Immature natural killer cell (primary cell): ENCODE measurements around the gene NCAM2. TPM values are rescaled to one million over a fixed set of nuclear protein-coding genes. Genes with fewer than 3 reads are reported as not detected.

ENCODE experiments used
- DNase-seq, 3 donors: peaks; one replicate each; pipeline ENCODE4 v3.0.0; 2022; ENCODE audit warnings: mixed read lengths in 1 of 3
- H3K27ac Mint-ChIP-seq, 6 donors: one replicate each; pipeline ENCODE4 v1.8.0; 2020; ENCODE audit warnings: mixed read lengths in 6 of 6, mild to moderate bottlenecking in 5 of 6, inconsistent platforms in 4 of 6, moderate library complexity in 3 of 6
- H3K27me3 Mint-ChIP-seq, 3 donors: one replicate each; pipeline ENCODE4 v1.8.0; 2020 to 2021; ENCODE audit warnings: low read depth in 3 of 3, mild to moderate bottlenecking in 3 of 3, mixed read lengths in 3 of 3, moderate library complexity in 3 of 3, inconsistent platforms in 1 of 3
- H3K36me3 Mint-ChIP-seq, 3 donors: one replicate each; pipeline ENCODE4 v1.8.0; 2020; ENCODE audit warnings: mixed read lengths in 3 of 3, inconsistent platforms in 2 of 3, mild to moderate bottlenecking in 2 of 3
- H3K4me1 Mint-ChIP-seq, 2 donors: one replicate each; pipeline ENCODE4 v1.8.0; 2020; ENCODE audit warnings: inconsistent platforms in 2 of 2, mild to moderate bottlenecking in 2 of 2, mixed read lengths in 2 of 2, moderate library complexity in 1 of 2
- H3K4me3 Mint-ChIP-seq, 5 donors: one replicate each; pipeline ENCODE4 v1.8.0; 2020; ENCODE audit warnings: mild to moderate bottlenecking in 5 of 5, mixed read lengths in 5 of 5, inconsistent platforms in 3 of 5, moderate library complexity in 3 of 5
- H3K9me3 Mint-ChIP-seq, 6 donors: one replicate each; pipeline ENCODE4 v1.8.0; 2020; ENCODE audit warnings: mild to moderate bottlenecking in 6 of 6, mixed read lengths in 6 of 6, inconsistent platforms in 4 of 6, moderate library complexity in 3 of 6
- polyA plus RNA-seq, 3 donors: library from polyadenylated mRNA; unstranded; fragments of 300-500 nt; fragmentation: Illumina TruSeq; gene quantifications; one replicate each; pipeline ENCODE4 v1.2.3, GENCODE V29; 2021

NCAM2 gene
- polyA plus RNA-seq, 3 donors from 2014 or later: 0.55 TPM; not detected in 2

GRCh38 chr21:21200939-21201615, 202.9 kb downstream of the NCAM2 start:
- H3K9me3 Mint-ChIP-seq: peaks cover 0 to 11% (median 0%) of the 10 kb centered on the region in 6 donors
- peak overlapping the region; percentile 51 to 92 (median 85) for H3K27ac Mint-ChIP-seq
- H3K4me1 Mint-ChIP-seq: peaks cover 43 to 45% of the 10 kb centered on the region in 2 donors
- peak overlapping the region; percentile 53 to 86 (median 81) for H3K4me3 Mint-ChIP-seq
- H3K36me3 Mint-ChIP-seq: no peaks in the 10 kb centered on the region
- peaks cover 0 to 1% (median 0%) of the 10 kb centered on the region in 3 donors for H3K27me3 Mint-ChIP-seq
- peak; percentile 5 to 30 (median 20) for DNase-seq

GRCh38 chr21:21203822-21204339, 205.7 kb downstream of the NCAM2 start:
- H3K4me1 Mint-ChIP-seq: peaks cover 33% of the 10 kb centered on the region in 2 donors
- peaks cover 0 to 1% (median 0%) of the 10 kb centered on the region in 3 donors for H3K27me3 Mint-ChIP-seq
- DNase-seq: no peak
- H3K4me3 Mint-ChIP-seq: no peak overlapping the region
- no peaks in the 10 kb centered on the region for H3K36me3 Mint-ChIP-seq
- peaks cover 0 to 5% (median under 1%) of the 10 kb centered on the region in 6 donors for H3K9me3 Mint-ChIP-seq
- no peak overlapping the region for H3K27ac Mint-ChIP-seq

DNA sequence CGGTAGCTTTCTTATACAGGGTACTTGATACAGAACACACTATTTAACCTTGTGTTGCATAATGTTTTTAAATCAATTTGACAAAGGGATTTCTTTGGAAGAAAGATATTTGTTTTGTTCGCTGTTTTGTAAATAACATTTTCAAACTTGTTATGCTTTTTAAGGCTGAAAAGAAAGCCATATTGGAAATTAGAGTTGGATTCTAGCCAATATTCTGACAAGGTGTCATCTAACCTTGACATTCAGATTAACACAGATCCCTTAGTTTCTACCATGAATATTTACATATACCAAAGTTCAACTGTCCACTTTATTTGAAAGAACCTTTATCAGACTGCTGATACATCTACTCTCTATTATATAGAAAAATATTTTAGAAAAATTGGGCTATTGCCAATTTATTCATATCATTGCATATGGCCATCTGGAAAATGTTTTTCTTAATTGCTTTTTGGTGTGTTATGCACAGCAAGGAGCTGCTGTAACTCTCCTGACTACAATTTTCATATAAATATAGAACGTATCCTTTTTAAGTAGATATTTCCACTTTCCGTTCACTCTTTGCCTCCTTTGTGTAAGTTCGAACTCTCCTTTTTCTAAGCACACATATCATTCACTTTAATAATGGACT, 206.3 kb downstream of the NCAM2 start:
- H3K36me3 Mint-ChIP-seq: no peaks in the 10 kb centered on the region
- peaks cover 27% of the 10 kb centered on the region in 2 donors for H3K4me1 Mint-ChIP-seq
- H3K27me3 Mint-ChIP-seq: peaks cover 0 to 1% (median 1%) of the 10 kb centered on the region in 3 donors
- no peak overlapping the region for H3K27ac Mint-ChIP-seq
- DNase-seq: no peak
- H3K9me3 Mint-ChIP-seq: peaks cover 0 to 5% (median under 1%) of the 10 kb centered on the region in 6 donors
- H3K4me3 Mint-ChIP-seq: no peak overlapping the region

- H3K27me3 Mint-ChIP-seq: peaks cover 0 to 1% (median 1%) of the 10 kb centered on the region in 3 donors
- DNase-seq: no peak
- H3K4me1 Mint-ChIP-seq: peaks cover 15 to 16% of the 10 kb centered on the region in 2 donors
- H3K4me3 Mint-ChIP-seq: no peak overlapping the region
- H3K36me3 Mint-ChIP-seq: no peaks in the 10 kb centered on the region
- H3K9me3 Mint-ChIP-seq: peaks cover 0 to 5% (median 2%) of the 10 kb centered on the region in 6 donors
- no peak overlapping the region for H3K27ac Mint-ChIP-seq
These were observed 207.4 kb downstream of the NCAM2 start for GRCh38 chr21:21205604-21206003.

GRCh38 chr21:21210552-21210951, 212.3 kb downstream of the NCAM2 start:
- no peaks in the 10 kb centered on the region for H3K4me1 Mint-ChIP-seq
- H3K27me3 Mint-ChIP-seq: peaks cover 0 to 1% (median 0%) of the 10 kb centered on the region in 3 donors
- no peak for DNase-seq
- H3K4me3 Mint-ChIP-seq: no peak overlapping the region
- no peaks in the 10 kb centered on the region for H3K36me3 Mint-ChIP-seq
- no peak overlapping the region for H3K27ac Mint-ChIP-seq
- H3K9me3 Mint-ChIP-seq: peaks cover 0 to 12% (median under 1%) of the 10 kb centered on the region in 6 donors

- no peak for DNase-seq
- Mint-ChIP-seq H3K4me3 (no peak overlapping the region), H3K36me3 (no peaks in the 10 kb centered on the region), H3K4me1 (no peaks in the 10 kb centered on the region), H3K27ac (no peak overlapping the region), H3K9me3 (peaks cover 0 to 13% (median 6%) of the 10 kb centered on the region in 6 donors), H3K27me3 (peaks cover 0 to 1% (median 0%) of the 10 kb centered on the region in 3 donors)
These were observed 215.1 kb downstream of the NCAM2 start for GRCh38 chr21:21213297-21213696.

DNA sequence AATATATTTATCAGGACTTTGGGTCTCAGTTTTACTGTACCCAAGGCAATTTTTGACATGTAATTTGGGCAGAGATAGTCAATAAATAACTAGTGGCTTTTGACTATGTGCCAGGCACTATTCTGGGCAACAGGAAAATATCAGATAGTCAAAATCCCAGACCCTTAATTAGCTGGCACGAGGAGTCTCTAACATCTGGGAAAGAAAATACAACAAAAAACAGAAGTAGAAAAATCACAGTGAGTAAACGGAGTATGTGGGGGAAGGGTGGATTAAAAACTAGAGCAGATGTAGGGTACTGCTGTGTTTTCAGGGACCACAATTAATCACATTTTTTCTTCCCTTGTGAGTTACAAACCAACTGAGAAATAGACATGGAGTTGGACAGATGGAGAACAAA, 217.8 kb downstream of the NCAM2 start:
- DNase-seq: no peak
- Mint-ChIP-seq H3K27me3 (no peaks in the 10 kb centered on the region), H3K9me3 (peaks cover 0 to 14% (median 8%) of the 10 kb centered on the region in 6 donors), H3K27ac (no peak overlapping the region), H3K4me3 (no peak overlapping the region), H3K36me3 (peaks cover 0 to 1% (median 0%) of the 10 kb centered on the region in 3 donors), H3K4me1 (no peaks in the 10 kb centered on the region)

- H3K27me3 Mint-ChIP-seq: peaks cover 0 to 3% (median 2%) of the 10 kb centered on the region in 3 donors
- H3K9me3 Mint-ChIP-seq: peaks cover 0 to 27% (median 6%) of the 10 kb centered on the region in 6 donors
- no peak overlapping the region for H3K27ac Mint-ChIP-seq
- H3K4me1 Mint-ChIP-seq: no peaks in the 10 kb centered on the region
- no peaks in the 10 kb centered on the region for H3K36me3 Mint-ChIP-seq
- no peak overlapping the region for H3K4me3 Mint-ChIP-seq
- no peak for DNase-seq
These were observed 228.3 kb downstream of the NCAM2 start for GRCh38 chr21:21226472-21226871.

DNA sequence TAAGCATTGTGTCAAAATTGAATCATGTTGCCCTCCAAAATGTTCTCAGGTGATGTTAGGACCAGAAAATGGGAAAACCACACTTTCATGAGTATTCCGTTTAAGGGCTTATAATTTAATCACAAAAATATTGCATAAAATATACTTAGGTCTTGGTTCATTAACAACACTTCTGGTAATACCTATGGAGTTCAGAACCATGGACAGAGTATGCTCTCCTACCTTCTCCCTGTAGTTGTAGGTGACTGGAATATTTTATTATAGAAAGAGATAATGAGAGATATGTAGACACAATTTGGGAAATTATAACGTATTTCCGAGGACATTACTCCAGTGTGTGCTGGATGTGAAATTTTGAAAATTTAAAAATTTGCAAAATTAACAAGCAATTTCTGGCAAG, 232.5 kb downstream of the NCAM2 start:
- no peak overlapping the region for H3K27ac Mint-ChIP-seq
- no peaks in the 10 kb centered on the region for H3K4me1 Mint-ChIP-seq
- no peak overlapping the region for H3K4me3 Mint-ChIP-seq

GRCh38 chr21:21231913-21232312, 233.7 kb downstream of the NCAM2 start:
- H3K4me3 Mint-ChIP-seq: no peak overlapping the region
- no peak overlapping the region for H3K27ac Mint-ChIP-seq
- DNase-seq: no peak
- H3K9me3 Mint-ChIP-seq: peaks cover 0 to 13% (median 3%) of the 10 kb centered on the region in 6 donors
- H3K36me3 Mint-ChIP-seq: no peaks in the 10 kb centered on the region
- H3K27me3 Mint-ChIP-seq: peaks cover 0 to 3% (median 2%) of the 10 kb centered on the region in 3 donors
- H3K4me1 Mint-ChIP-seq: no peaks in the 10 kb centered on the region

More for the DNA sequence above, 232.5 kb downstream of the NCAM2 start:
- DNase-seq: no peak
- H3K27me3 Mint-ChIP-seq: peaks cover 2 to 3% (median 2%) of the 10 kb centered on the region in 3 donors
- no peaks in the 10 kb centered on the region for H3K36me3 Mint-ChIP-seq
- H3K9me3 Mint-ChIP-seq: peaks cover 0 to 13% (median 3%) of the 10 kb centered on the region in 6 donors

GRCh38 chr21:21232320-21232719, 234.1 kb downstream of the NCAM2 start:
- DNase-seq: no peak
- Mint-ChIP-seq H3K27ac (no peak overlapping the region), H3K9me3 (peaks cover 0 to 13% (median 3%) of the 10 kb centered on the region in 6 donors), H3K4me3 (no peak overlapping the region), H3K27me3 (peaks cover 0 to 3% (median 2%) of the 10 kb centered on the region in 3 donors), H3K36me3 (no peaks in the 10 kb centered on the region), H3K4me1 (no peaks in the 10 kb centered on the region)

DNA sequence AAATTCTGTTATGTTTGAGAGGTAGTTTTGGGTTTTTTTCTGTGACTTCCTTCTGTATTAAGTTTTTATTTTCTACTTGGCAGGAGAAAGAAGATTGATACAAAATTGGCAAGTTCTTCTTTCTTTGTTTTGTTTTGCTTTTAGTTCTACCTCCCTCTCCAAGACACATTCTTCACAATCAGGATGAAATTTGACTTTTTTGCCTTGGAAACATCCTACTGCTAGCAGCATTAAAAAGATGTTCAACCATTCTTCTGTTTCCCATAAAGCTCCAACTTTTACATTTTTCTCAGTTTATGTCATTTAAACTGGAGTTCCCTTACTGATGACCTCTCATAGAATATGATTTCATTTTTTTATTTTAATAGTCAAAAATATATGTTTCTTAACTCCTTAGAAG, 234.8 kb downstream of the NCAM2 start:
- Mint-ChIP-seq H3K27me3 (peaks cover 0 to 3% (median 2%) of the 10 kb centered on the region in 3 donors), H3K4me3 (no peak overlapping the region), H3K4me1 (no peaks in the 10 kb centered on the region), H3K27ac (no peak overlapping the region), H3K36me3 (no peaks in the 10 kb centered on the region), H3K9me3 (peaks cover 0 to 13% (median 3%) of the 10 kb centered on the region in 6 donors)
- DNase-seq: no peak

DNA sequence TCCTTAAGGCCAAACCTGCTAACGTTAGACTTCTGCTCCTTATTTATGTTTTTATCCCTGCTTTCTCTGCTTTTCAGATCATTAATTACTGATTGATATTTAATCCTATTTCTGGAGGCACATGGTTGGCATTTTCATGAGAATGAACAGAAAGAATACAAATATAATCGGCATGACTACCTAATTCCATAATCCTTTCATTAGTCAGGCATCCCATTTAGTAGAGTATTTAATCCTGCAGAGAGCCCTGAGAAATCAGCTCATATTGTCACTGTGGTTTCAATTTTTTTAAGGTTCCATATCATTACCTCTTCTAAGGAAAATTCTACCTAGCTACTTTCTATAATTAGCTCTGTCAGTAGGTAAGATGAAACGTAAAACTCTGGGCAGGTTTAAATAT, 238.8 kb downstream of the NCAM2 start:
- no peaks in the 10 kb centered on the region for H3K36me3 Mint-ChIP-seq
- no peaks in the 10 kb centered on the region for H3K4me1 Mint-ChIP-seq
- DNase-seq: no peak
- H3K4me3 Mint-ChIP-seq: no peak overlapping the region
- H3K27me3 Mint-ChIP-seq: peaks cover 0 to under 1% (median 0%) of the 10 kb centered on the region in 3 donors
- H3K9me3 Mint-ChIP-seq: peaks cover 0 to 5% (median 3%) of the 10 kb centered on the region in 6 donors
- H3K27ac Mint-ChIP-seq: no peak overlapping the region
